Loucy (cell line): Measurements from ENCODE around the gene MOK.
"Not testable (repeated sequence)": the region's sequence is repeated elsewhere in the genome, so short reads cannot be mapped to it uniquely, and the experiment has no call there.

ENCODE experiments used
- H2AFZ ChIP-seq: fragments of 200-600 bp; sonication (generic); 2 replicates; pipeline ENCODE4 v1.6.0; 2016; ENCODE audit warnings: antibody characterized with exemption, mild to moderate bottlenecking, low read length, moderate library complexity
- H3F3A ChIP-seq: fragments of 200-600 bp; 2 replicates; pipeline ENCODE4 v1.6.0; 2016; ENCODE audit warnings: antibody characterized with exemption, low read depth, mild to moderate bottlenecking
- H3K27me3 ChIP-seq: fragments of 200-600 bp; sonication (generic); 2 replicates; pipeline ENCODE4 v1.6.1; 2014; ENCODE audit warnings: low read length, mild to moderate bottlenecking; ENCODE audit not compliant: insufficient read depth, poor library complexity, severe bottlenecking
- H3K36me3 ChIP-seq: fragments of 200-600 bp; sonication (generic); 2 replicates; pipeline ENCODE4 v1.6.1; 2016; ENCODE audit warnings: low read length; ENCODE audit not compliant: insufficient read depth
- H3K4me1 ChIP-seq: fragments of 200-600 bp; sonication (generic); 2 replicates; pipeline ENCODE4 v1.5.1; 2014; ENCODE audit warnings: low read length, mild to moderate bottlenecking; ENCODE audit not compliant: insufficient read depth, poor library complexity, severe bottlenecking
- H3K4me2 ChIP-seq: fragments of 200-600 bp; sonication (generic); 2 replicates; pipeline ENCODE4 v1.6.0; 2014; ENCODE audit warnings: antibody characterized with exemption, low read length, low read depth, mild to moderate bottlenecking; ENCODE audit not compliant: poor library complexity, severe bottlenecking
- H3K4me3 ChIP-seq: fragments of 200-600 bp; sonication (generic); 2 replicates; pipeline ENCODE4 v1.5.1; 2014; ENCODE audit warnings: low read length, mild to moderate bottlenecking, mixed read lengths; ENCODE audit not compliant: poor library complexity, severe bottlenecking
- H3K79me2 ChIP-seq: fragments of 200-600 bp; sonication (generic); 2 replicates; pipeline ENCODE4 v1.6.1; 2014; ENCODE audit warnings: low read length; ENCODE audit not compliant: insufficient read depth
- H3K9ac ChIP-seq: fragments of 200-600 bp; sonication (generic); 2 replicates; pipeline ENCODE4 v1.6.0; 2014; ENCODE audit warnings: mild to moderate bottlenecking, low read depth, low read length, moderate library complexity; ENCODE audit not compliant: poor library complexity, severe bottlenecking
- H3K9me2 ChIP-seq: fragments of 200-600 bp; sonication (generic); replicated peaks from 2 replicates; pipeline ENCODE4 v1.6.1; 2016; ENCODE audit warnings: low read depth, low read length, mixed read lengths
- H3K9me3 ChIP-seq: fragments of 200-600 bp; sonication (generic); 2 replicates; pipeline ENCODE4 v1.6.1; 2014; ENCODE audit warnings: mild to moderate bottlenecking, antibody characterized with exemption, low read length, low read depth; ENCODE audit not compliant: insufficient read depth
- H4K20me1 ChIP-seq: fragments of 200-600 bp; sonication (generic); 2 replicates; pipeline ENCODE4 v1.6.0; 2014; ENCODE audit warnings: antibody characterized with exemption, low read length, mild to moderate bottlenecking; ENCODE audit not compliant: insufficient read depth, poor library complexity, severe bottlenecking
- CTCF ChIP-seq: fragments of 200-600 bp; sonication (generic); conservative IDR thresholded peaks from 2 replicates; pipeline ENCODE4 v1.5.1; 2014; ENCODE audit warnings: mild to moderate bottlenecking, antibody characterized with exemption, low read length
- EZH2phosphoT487 ChIP-seq: fragments of 200-600 bp; IDR thresholded peaks from 2 replicates; pipeline ENCODE4 v1.6.1; 2018; ENCODE audit warnings: antibody characterized with exemption, mild to moderate bottlenecking, moderate library complexity, borderline replicate concordance

The MOK gene

GRCh38 chr14:102304611-102305506 is at the start of gene MOK:
MOK (minus strand) TSS chr14:102305164; CDS start chr14:102304968, 196 bp downstream.
- TF ChIP-seq CTCF (no peak), EZH2phosphoT487 (no peak)
- Histone ChIP-seq H2AFZ (peak within 1 kb of the TSS; percentile 99), H3K9me3 (no peaks in the 10 kb centered on the region), H3K9ac (no peak within 1 kb of the TSS), H3K9me2 (no peaks in the 10 kb centered on the region), H3K4me2 (peak within 1 kb of the TSS; percentile 71), H3K27me3 (no peaks in the 10 kb centered on the region), H3K79me2 (no peaks in the 10 kb centered on the region), H3F3A (no peaks in the 10 kb centered on the region), H3K4me3 (peak within 1 kb of the TSS; percentile 78), H4K20me1 (no peaks in the 10 kb centered on the region), H3K4me1 (no peaks in the 10 kb centered on the region), H3K36me3 (no peaks in the 10 kb centered on the region)

GRCh38 chr14:102353126-102353619 is 48.2 kb upstream of the MOK start:
- no peaks in the 10 kb centered on the region for H3K4me1 ChIP-seq
- no peaks in the 10 kb centered on the region for H3F3A ChIP-seq
- H3K27me3 ChIP-seq = no peaks in the 10 kb centered on the region
- no peaks in the 10 kb centered on the region for H3K9me3 ChIP-seq
- no peak overlapping the region for H2AFZ ChIP-seq
- H3K36me3 ChIP-seq = peaks cover 14% of the 10 kb centered on the region; the same call in 1 of the 2 replicates
- no peaks in the 10 kb centered on the region for H3K79me2 ChIP-seq
- H3K4me3 ChIP-seq = no peak overlapping the region
- no peak overlapping the region for H3K9ac ChIP-seq
- no peaks in the 10 kb centered on the region for H3K9me2 ChIP-seq
- no peak for TF ChIP-seq CTCF
- TF ChIP-seq EZH2phosphoT487 = no peak
- no peak overlapping the region for H3K4me2 ChIP-seq
- no peaks in the 10 kb centered on the region for H4K20me1 ChIP-seq

GRCh38 chr14:102352213-102352612 is 47.2 kb upstream of the MOK start:
- H3K4me1 ChIP-seq = no peaks in the 10 kb centered on the region
- H3K9ac ChIP-seq = no peak overlapping the region
- no peaks in the 10 kb centered on the region for H3K27me3 ChIP-seq
- H3K79me2 ChIP-seq = no peaks in the 10 kb centered on the region
- H3K4me2 ChIP-seq = no peak overlapping the region
- no peaks in the 10 kb centered on the region for H3F3A ChIP-seq
- H3K9me2 ChIP-seq = no peaks in the 10 kb centered on the region
- H3K9me3 ChIP-seq = no peaks in the 10 kb centered on the region
- H3K36me3 ChIP-seq = peaks cover 21% of the 10 kb centered on the region; the same call in 1 of the 2 replicates
- H2AFZ ChIP-seq = no peak overlapping the region
- no peaks in the 10 kb centered on the region for H4K20me1 ChIP-seq
- H3K4me3 ChIP-seq = no peak overlapping the region
- no peak for TF ChIP-seq EZH2phosphoT487
- no peak for TF ChIP-seq CTCF

- not testable (repeated sequence) for H3K4me1 ChIP-seq, H3F3A ChIP-seq, H3K9me2 ChIP-seq, H3K9me3 ChIP-seq, H4K20me1 ChIP-seq, H3K4me3 ChIP-seq, H3K79me2 ChIP-seq, H3K27me3 ChIP-seq, H3K4me2 ChIP-seq, H2AFZ ChIP-seq, H3K9ac ChIP-seq
- H3K36me3 ChIP-seq = peaks cover 26% of the 10 kb centered on the region; the same call in 1 of the 2 replicates
Measured at GRCh38 chr14:102351593-102351992, 46.6 kb upstream of the MOK start.
